ENCODE results near the gene ZFPM1. TPM values are rescaled to one million over a fixed set of nuclear protein-coding genes. Genes with fewer than 3 reads are reported as not detected.

The ZFPM1 gene
- total RNA-seq, 1 donor from 2014 or later, result 35.0 TPM

DNA sequence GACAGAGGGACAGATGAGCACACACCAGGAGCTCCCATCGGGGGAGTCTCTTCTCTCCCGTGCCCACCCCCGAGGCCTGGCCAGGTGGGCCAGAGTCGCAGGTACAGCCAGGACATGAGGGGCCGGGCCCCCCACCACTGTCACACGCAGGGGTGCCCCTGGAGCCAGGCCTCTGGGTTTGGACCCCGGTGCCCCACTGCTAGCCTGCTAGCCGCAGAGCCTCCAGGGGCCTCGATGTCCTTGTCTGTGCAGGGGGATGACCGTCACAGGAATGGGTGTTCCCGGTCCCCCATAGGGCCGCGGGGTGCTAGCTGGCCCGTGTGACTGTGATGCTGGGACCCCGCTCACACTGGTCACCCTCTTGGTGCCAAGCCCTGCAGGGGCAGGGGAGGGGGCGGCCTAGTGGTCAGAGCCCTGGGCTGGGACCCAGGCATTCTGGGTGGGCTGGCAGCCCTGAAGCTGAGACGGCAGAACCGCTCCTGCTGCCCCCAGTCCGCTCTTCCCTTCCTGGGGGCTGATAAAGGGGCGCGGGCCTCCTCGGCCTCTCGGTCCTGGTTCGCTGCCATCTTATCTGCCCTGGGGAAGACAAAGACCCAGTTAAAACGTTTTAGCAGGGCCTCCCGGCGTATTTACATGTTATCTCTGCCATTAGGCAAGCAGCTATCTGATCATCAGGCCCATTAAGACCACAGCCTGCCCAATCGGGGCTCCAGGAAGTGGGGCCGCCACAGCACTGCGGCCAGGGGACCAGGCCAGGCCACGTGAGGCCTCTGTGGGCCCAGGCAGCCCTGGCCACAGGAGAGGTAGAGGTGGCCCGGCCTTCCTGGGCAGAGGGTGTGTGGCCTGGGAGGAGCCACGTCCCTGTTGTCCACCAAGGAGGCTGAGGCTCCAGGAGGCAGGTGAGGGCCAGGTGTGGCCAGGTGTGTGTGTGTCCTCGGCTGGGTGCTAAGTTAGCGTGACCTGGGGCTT, 59.9 kb downstream of the ZFPM1 start:
- CTCF ChIA-PET, result no interaction called here
- intact Hi-C loops (cut with micrococcal nuclease), result no loop called here
- Mint-ChIP-seq H3K4me1 (no peaks in the 10 kb centered on the region), H3K27ac (no peak overlapping the region), H3K4me3 (no peak overlapping the region), H3K36me3 (ENCODE audit: low read depth) (peaks cover 8% of the 10 kb centered on the region), H3K9me3 (no peaks in the 10 kb centered on the region), H3K27me3 (no peaks in the 10 kb centered on the region)
- POLR2A ChIA-PET, result interaction anchor here (0.5 kb wide), 1 partner anchor 11 kb away, joined by 6 read pairs; no protein-coding TSS in a partner anchor
- TF ChIP-seq, protein P1, sequence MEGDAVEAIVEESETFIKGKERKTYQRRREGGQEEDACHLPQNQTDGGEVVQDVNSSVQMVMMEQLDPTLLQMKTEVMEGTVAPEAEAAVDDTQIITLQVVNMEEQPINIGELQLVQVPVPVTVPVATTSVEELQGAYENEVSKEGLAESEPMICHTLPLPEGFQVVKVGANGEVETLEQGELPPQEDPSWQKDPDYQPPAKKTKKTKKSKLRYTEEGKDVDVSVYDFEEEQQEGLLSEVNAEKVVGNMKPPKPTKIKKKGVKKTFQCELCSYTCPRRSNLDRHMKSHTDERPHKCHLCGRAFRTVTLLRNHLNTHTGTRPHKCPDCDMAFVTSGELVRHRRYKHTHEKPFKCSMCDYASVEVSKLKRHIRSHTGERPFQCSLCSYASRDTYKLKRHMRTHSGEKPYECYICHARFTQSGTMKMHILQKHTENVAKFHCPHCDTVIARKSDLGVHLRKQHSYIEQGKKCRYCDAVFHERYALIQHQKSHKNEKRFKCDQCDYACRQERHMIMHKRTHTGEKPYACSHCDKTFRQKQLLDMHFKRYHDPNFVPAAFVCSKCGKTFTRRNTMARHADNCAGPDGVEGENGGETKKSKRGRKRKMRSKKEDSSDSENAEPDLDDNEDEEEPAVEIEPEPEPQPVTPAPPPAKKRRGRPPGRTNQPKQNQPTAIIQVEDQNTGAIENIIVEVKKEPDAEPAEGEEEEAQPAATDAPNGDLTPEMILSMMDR (IDR thresholded peaks at IDR 0.05), result no peak
- no peak for DNase-seq
- ATAC-seq (ENCODE audit: low read depth), result no peak

DNA sequence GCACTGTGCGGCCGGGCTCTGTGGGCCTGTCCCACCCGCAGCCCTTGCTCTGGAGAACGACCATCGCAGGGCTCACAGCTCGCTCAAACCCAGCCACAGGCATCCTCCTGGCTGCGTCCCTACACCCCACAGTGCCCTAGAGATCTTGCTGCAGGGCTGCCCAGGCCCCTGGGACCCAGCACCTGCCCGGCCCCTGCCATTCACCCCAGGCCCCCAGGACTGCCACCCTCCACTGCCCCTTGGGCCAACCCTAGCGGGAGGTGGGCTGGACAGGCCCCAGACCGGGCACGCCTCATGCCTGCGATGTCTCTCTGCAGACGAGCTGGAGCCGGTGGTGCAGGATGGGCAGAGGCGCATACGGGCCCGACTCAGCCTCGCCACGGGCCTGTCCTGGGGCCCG, 61.0 kb downstream of the ZFPM1 start:
- ChIA-PET POLR2A (no interaction called here), CTCF (no interaction called here)
- H3K4me3 Mint-ChIP-seq, result no peak overlapping the region
- ATAC-seq (ENCODE audit: low read depth), result no peak
- H3K27me3 Mint-ChIP-seq, result no peaks in the 10 kb centered on the region
- intact Hi-C loops (cut with micrococcal nuclease), result no loop called here
- H3K36me3 Mint-ChIP-seq (ENCODE audit: low read depth), result peaks cover 8% of the 10 kb centered on the region
- TF ChIP-seq, protein P1 (IDR thresholded peaks at IDR 0.05), result no peak
- H3K27ac Mint-ChIP-seq, result no peak overlapping the region
- no peaks in the 10 kb centered on the region for H3K9me3 Mint-ChIP-seq
- H3K4me1 Mint-ChIP-seq, result no peaks in the 10 kb centered on the region
- no peak for DNase-seq

DNA sequence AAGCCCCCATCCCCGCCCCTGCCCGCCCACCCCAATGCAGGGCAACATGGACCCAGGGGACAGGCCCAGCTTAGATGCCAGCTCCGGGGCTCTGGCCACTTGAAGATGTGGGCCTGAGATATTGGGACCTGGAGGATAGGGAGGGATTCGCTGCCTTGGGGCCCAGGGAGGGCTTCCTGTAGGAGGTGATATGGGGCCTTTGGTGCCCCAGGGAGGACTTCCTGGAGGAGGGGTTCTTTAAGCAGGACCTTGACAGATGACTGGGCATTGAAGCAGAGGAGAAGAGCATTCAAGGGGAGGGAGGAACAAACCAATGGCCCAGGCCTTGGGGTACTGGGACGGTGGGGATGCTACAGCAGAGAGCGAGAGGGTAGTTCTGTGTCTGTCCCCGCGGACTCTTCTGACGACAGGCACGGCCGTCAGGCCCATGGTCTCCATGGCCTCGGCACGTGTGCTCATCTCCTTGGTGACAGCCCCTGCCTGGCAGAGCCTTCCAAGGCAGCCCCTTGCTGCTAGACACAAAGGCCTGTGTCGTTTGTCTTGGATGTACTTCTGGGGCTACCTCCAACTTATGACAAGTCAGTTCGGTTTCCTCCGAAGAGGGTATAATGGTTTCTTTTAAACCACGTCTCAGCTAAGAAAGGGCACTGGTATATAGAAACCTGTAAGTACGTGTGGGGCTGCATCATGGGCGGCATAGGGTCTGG, 61.6 kb downstream of the ZFPM1 start:
- TF ChIP-seq, protein P1 (IDR thresholded peaks at IDR 0.05), result no peak
- no peaks in the 10 kb centered on the region for H3K4me1 Mint-ChIP-seq
- intact Hi-C loops (cut with micrococcal nuclease), result loop anchor here (5.0 kb wide), 1 partner anchor 32 kb away; no protein-coding TSS in a partner anchor
- DNase-seq, result no peak
- H3K27ac Mint-ChIP-seq, result no peak overlapping the region
- no peak overlapping the region for H3K4me3 Mint-ChIP-seq
- no peaks in the 10 kb centered on the region for H3K27me3 Mint-ChIP-seq
- H3K9me3 Mint-ChIP-seq, result no peaks in the 10 kb centered on the region
- peaks cover 8% of the 10 kb centered on the region for H3K36me3 Mint-ChIP-seq (ENCODE audit: low read depth)
- ATAC-seq (ENCODE audit: low read depth), result no peak
- CTCF ChIA-PET, result interaction anchor here (1.3 kb wide), 1 partner anchor 71 kb away, joined by 3 read pairs; no protein-coding TSS in a partner anchor
- POLR2A ChIA-PET, result no interaction called here

DNA sequence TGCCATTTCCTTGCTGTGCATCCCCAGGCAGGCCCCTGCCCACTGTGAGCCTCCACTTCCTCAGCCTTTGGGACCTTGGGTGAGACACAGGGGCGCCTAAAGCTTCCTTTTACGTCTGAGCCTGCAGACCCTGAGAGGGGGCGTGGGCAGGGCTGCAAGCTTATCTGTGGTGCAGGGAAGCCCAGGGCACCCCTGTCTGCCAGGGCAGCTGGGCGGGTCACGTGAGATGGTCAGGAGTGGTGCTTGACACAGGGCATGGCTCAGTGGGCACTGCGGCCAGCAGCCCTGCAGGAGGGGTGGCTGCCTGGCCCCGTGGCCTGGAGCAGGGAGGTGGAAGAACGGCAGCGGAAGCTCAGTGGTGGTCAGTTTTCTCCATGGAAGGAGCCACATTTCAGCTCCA, 62.3 kb downstream of the ZFPM1 start:
- ATAC-seq (ENCODE audit: low read depth), result no peak
- TF ChIP-seq, protein P1 (IDR thresholded peaks at IDR 0.05), result no peak
- Mint-ChIP-seq H3K4me1 (no peaks in the 10 kb centered on the region), H3K4me3 (no peak overlapping the region), H3K36me3 (ENCODE audit: low read depth) (peaks cover 8% of the 10 kb centered on the region), H3K9me3 (no peaks in the 10 kb centered on the region), H3K27ac (no peak overlapping the region), H3K27me3 (no peaks in the 10 kb centered on the region)
- no peak for DNase-seq
- ChIA-PET POLR2A (no interaction called here), CTCF (interaction anchor here (1.3 kb wide), 1 partner anchor 72 kb away, joined by 3 read pairs; no protein-coding TSS in a partner anchor)
- intact Hi-C loops (cut with micrococcal nuclease), result loop anchor here (5.0 kb wide), 1 partner anchor 33 kb away; no protein-coding TSS in a partner anchor
